MCF 10A (cell line): ENCODE data around the gene TAF15. TPM values are rescaled to one million over a fixed set of nuclear protein-coding genes. Genes with fewer than 3 reads are reported as not detected.

Experiments
- BruUV-seq: library from RNA; stranded (reverse); fragments of 400-500 nt; replicated peaks from 2 replicates; lab custom pipeline; 2021; lab: Mats Ljungman, UMichigan
- CTCF ChIA-PET: fragments of 300-600 bp; sonication (Branson Sonifier 250); formaldehyde crosslinking; extraction: SDS; loops from one replicate; lab custom pipeline; 2021; ENCODE audit warnings: antibody characterized with exemption, inconsistent platforms; lab: Yijun Ruan, JAX
- POLR2A ChIA-PET: fragments of 300-600, 350-650 bp; sonication (Branson Sonifier 250); formaldehyde crosslinking; extraction: SDS; loops from one replicate; lab custom pipeline; 2020; ENCODE audit warnings: antibody characterized with exemption, inconsistent platforms; lab: Yijun Ruan, JAX
- DNase-seq: peaks from one replicate; pipeline ENCODE4 v3.0.0-alpha.2; 2018; ENCODE audit not compliant: unreplicated experiment
- H3K27ac Mint-ChIP-seq: one replicate; pipeline ENCODE4 v1.8.0; 2022; ENCODE audit warnings: mild to moderate bottlenecking, low read depth, mixed read lengths; ENCODE audit not compliant: unreplicated experiment
- H3K27me3 Mint-ChIP-seq: one replicate; pipeline ENCODE4 v1.8.0; 2022; ENCODE audit warnings: mixed read lengths; ENCODE audit not compliant: insufficient read depth, unreplicated experiment
- H3K36me3 Mint-ChIP-seq: one replicate; pipeline ENCODE4 v1.8.0; 2022; ENCODE audit warnings: mild to moderate bottlenecking, moderate library complexity, mixed read lengths; ENCODE audit not compliant: insufficient read depth, unreplicated experiment
- H3K4me1 Mint-ChIP-seq: one replicate; pipeline ENCODE4 v1.8.0; 2022; ENCODE audit warnings: mixed read lengths; ENCODE audit not compliant: insufficient read depth, unreplicated experiment
- H3K4me3 Mint-ChIP-seq: one replicate; pipeline ENCODE4 v1.8.0; 2022; ENCODE audit warnings: mild to moderate bottlenecking, moderate library complexity, mixed read lengths; ENCODE audit not compliant: unreplicated experiment
- H3K9me3 Mint-ChIP-seq: one replicate; pipeline ENCODE4 v1.8.0; 2022; ENCODE audit warnings: mixed read lengths; ENCODE audit not compliant: unreplicated experiment
- CTCF ChIP-seq: fragments of 200-600 bp; IDR thresholded peaks from one replicate; pipeline ENCODE4 v1.8.0; 2022; ENCODE audit warnings: antibody characterized with exemption, mild to moderate bottlenecking; ENCODE audit not compliant: unreplicated experiment
- intact Hi-C: fragments of 100-400 bp; cut with micrococcal nuclease; formaldehyde crosslinking; loops from 2 replicates; pipeline ENCODE4 v1.14.1; 2022
- total RNA-seq: library from RNA; stranded (reverse); gene quantifications from 2 replicates; pipeline ENCODE4 v1.2.3, GENCODE V29; 2022

The TAF15 gene
- total RNA-seq, 1 experiment from 2014 or later: 337 TPM

GRCh38 chr17:35819455-35819854 lies 10.2 kb downstream of the TAF15 start:
- TF ChIP-seq CTCF: no peak
- no peak overlapping the region for H3K4me3 Mint-ChIP-seq
- CTCF ChIA-PET: interaction anchor here (0.6 to 2.1 kb wide), 5 partner anchors 11 to 72 kb away, joined by 3 to 9 read pairs (median 4); partner anchors contain the start of gene TAF15
- BruUV-seq: no TSS peak
- intact Hi-C loops: no loop called here
- peaks cover 14% of the 10 kb centered on the region for H3K4me1 Mint-ChIP-seq
- no peaks in the 10 kb centered on the region for H3K27me3 Mint-ChIP-seq
- H3K27ac Mint-ChIP-seq: peak overlapping the region; percentile 16
- H3K9me3 Mint-ChIP-seq: no peaks in the 10 kb centered on the region
- no peak for DNase-seq
- POLR2A ChIA-PET: interaction anchor here (0.7 to 4.3 kb wide), 3 partner anchors 10 to 719 kb away, joined by 3 to 56 read pairs (median 3); partner anchors contain the start of gene TAF15
- H3K36me3 Mint-ChIP-seq: peaks cover 85% of the 10 kb centered on the region

GRCh38 chr17:35821308-35821707 lies 12.0 kb downstream of the TAF15 start:
- no peak overlapping the region for H3K4me3 Mint-ChIP-seq
- no TSS peak for BruUV-seq
- peak overlapping the region; percentile 30 for H3K27ac Mint-ChIP-seq
- POLR2A ChIA-PET: interaction anchor here (4.3 kb wide), 1 partner anchor 11 kb away, joined by 56 read pairs; the partner anchor contains the start of gene TAF15
- no peak for DNase-seq
- H3K9me3 Mint-ChIP-seq: no peaks in the 10 kb centered on the region
- H3K36me3 Mint-ChIP-seq: peaks cover 96% of the 10 kb centered on the region
- intact Hi-C loops: no loop called here
- CTCF ChIA-PET: interaction anchor here (0.6 to 2.1 kb wide), 2 partner anchors 12 to 150 kb away, joined by 3 to 8 read pairs; partner anchors contain the start of gene TAF15
- no peaks in the 10 kb centered on the region for H3K27me3 Mint-ChIP-seq
- TF ChIP-seq CTCF: no peak
- peaks cover 6% of the 10 kb centered on the region for H3K4me1 Mint-ChIP-seq

DNA sequence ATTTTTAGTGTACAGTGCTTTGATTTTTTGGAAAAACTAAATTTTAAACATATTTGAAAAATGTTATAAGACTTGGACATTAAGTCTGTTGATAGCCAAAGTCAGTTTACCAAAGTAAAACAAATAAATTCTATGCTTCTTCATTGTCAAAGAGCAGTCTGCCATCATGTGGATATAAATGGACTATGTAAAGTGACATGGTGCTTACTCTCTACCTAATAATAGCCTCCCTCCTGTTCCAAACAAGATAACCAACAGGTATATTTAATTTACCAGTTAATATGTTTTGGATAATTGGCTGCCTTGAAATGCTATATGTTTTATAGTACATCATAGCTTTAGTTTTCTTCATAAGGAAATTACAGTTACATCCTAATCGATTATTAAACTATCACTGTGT lies 15.9 kb downstream of the TAF15 start:
- DNase-seq: no peak
- no peak overlapping the region for H3K27ac Mint-ChIP-seq
- CTCF ChIA-PET: no interaction called here
- no peak overlapping the region for H3K4me3 Mint-ChIP-seq
- no peaks in the 10 kb centered on the region for H3K9me3 Mint-ChIP-seq
- BruUV-seq: no TSS peak
- POLR2A ChIA-PET: no interaction called here
- peaks cover 100% of the 10 kb centered on the region for H3K36me3 Mint-ChIP-seq
- H3K4me1 Mint-ChIP-seq: peaks cover 6% of the 10 kb centered on the region
- intact Hi-C loops: no loop called here
- H3K27me3 Mint-ChIP-seq: no peaks in the 10 kb centered on the region
- no peak for TF ChIP-seq CTCF

DNA sequence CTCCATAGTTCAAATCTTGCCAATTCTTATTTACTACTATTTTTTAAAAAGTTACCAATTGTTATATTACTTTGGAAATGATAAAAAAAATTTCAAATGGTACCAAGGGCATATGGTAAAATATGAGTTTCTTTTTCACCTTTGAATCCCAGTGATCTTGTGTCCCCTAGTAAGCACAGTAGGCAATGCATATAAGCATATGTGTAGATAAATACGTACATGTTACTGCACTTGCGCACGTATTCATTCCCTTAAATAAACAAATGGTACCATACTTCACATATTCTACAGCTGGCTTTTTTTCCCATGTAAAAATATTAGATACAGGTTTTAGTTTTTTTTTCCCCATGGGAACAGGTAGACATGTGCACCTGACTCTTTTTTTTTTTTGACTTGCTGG lies 31.8 kb downstream of the TAF15 start:
- no peak for TF ChIP-seq CTCF
- intact Hi-C loops: no loop called here
- no peaks in the 10 kb centered on the region for H3K9me3 Mint-ChIP-seq
- no peak overlapping the region for H3K27ac Mint-ChIP-seq
- peaks cover 97% of the 10 kb centered on the region for H3K36me3 Mint-ChIP-seq
- H3K4me1 Mint-ChIP-seq: no peaks in the 10 kb centered on the region
- no peak for DNase-seq
- POLR2A ChIA-PET: interaction anchor here (1.1 to 2.0 kb wide), 4 partner anchors 13 to 24 kb away, joined by 3 to 10 read pairs (median 6); no protein-coding TSS in a partner anchor
- H3K4me3 Mint-ChIP-seq: no peak overlapping the region
- no TSS peak for BruUV-seq
- CTCF ChIA-PET: interaction anchor here (0.6 to 0.7 kb wide), 2 partner anchors 25 to 67 kb away, joined by 3 to 4 read pairs; no protein-coding TSS in a partner anchor
- H3K27me3 Mint-ChIP-seq: no peaks in the 10 kb centered on the region
